Right lobe of liver (tissue), 6 donors: ENCODE data around the gene AMIGO3. TPM values are rescaled to one million over a fixed set of nuclear protein-coding genes. Genes with fewer than 3 reads are reported as not detected.
A peak's percentile ranks its signal among the peaks of the same experiment; 100 is the strongest.

Experiments used
- ATAC-seq, 4 donors: fragments of 200-7000 bp; cut with Tn5 transposase; one replicate each; pipeline ENCODE4 v1.9.1; 2020; ENCODE audit warnings: mild to moderate bottlenecking in 4 of 4, moderate library complexity in 4 of 4
- DNase-seq, 3 donors: peaks; one replicate each; pipeline ENCODE4 v3.0.0-alpha.2; 2020
- H3K27ac ChIP-seq, 3 donors: fragments of 200-600 bp; one replicate each; pipeline ENCODE4 v1.8.0; 2022
- H3K27me3 ChIP-seq, 2 donors: fragments of 200-600 bp; one replicate each; pipeline ENCODE4 v1.8.0; 2022
- H3K36me3 ChIP-seq, 4 donors: fragments of 200-600 bp; sonication (generic) in 1 of 4; one replicate each; pipeline versions ENCODE4 v1.5.1 to v1.8.0; 2017 to 2022; ENCODE audit warnings: control low read depth in 1 of 4
- H3K4me1 ChIP-seq, 4 donors: fragments of 200-600 bp; sonication (generic) in 1 of 4; one replicate each; pipeline versions ENCODE4 v1.5.1 to v1.8.0; 2017 to 2022; ENCODE audit warnings: control low read depth in 1 of 4
- H3K4me3 ChIP-seq, 3 donors: fragments of 200-600 bp; one replicate each; pipeline ENCODE4 v1.8.0; 2022
- H3K9me3 ChIP-seq, 4 donors: fragments of 200-600 bp; sonication (generic) in 1 of 4; one replicate each; pipeline versions ENCODE4 v1.5.1 to v1.8.0; 2017 to 2022; ENCODE audit warnings: control low read depth in 1 of 4
- CTCF ChIP-seq, 4 donors: fragments of 200-600 bp in 3 of 4; fragments of 450-650 bp in 1 of 4; IDR thresholded peaks; one replicate each; pipeline versions ENCODE4 v1.5.1 to v1.8.0; 2016 to 2022; ENCODE audit warnings: antibody characterized with exemption in 4 of 4, mild to moderate bottlenecking in 2 of 4
- POLR2A ChIP-seq: fragments of 450-650 bp; IDR thresholded peaks from one replicate; pipeline ENCODE4 v1.6.1; 2017; ENCODE audit warnings: antibody characterized with exemption, mild to moderate bottlenecking
- WGBS: methylation state at CpG from one replicate; pipeline ENCODE4 v1.1.6; 2018; ENCODE audit warnings: low coverage, low lambda C conversion rate; ENCODE audit not compliant: insufficient coverage; ENCODE audit errors: missing lambda C conversion rate; 5-methylcytosine and 5-hydroxymethylcytosine counted together
- intact Hi-C, 2 donors: fragments of 100-400 bp; cut with DNase I; formaldehyde crosslinking; loops; one replicate each; pipeline versions ENCODE4 v1.11.2 to v1.14.1; 2022
- total RNA-seq, 6 experiments: library from RNA; depleted of rRNA in 2 of 6; stranded (reverse); fragments of >200 nt in 2 of 6; fragmentation: NEBNext Ultra II Directional in 3 of 6; extraction: Animal tissue kit (Norgen Biotek cat#: 25700) in 3 of 6; gene quantifications; one replicate each; pipeline versions ENCODE4 v1.1.0 to v1.2.4, GENCODE V29; 2016 to 2023
- donor health status: DM: no; HTN: yes; CAD: no.
- donor health status: DM: no; HTN: no; CAD: no.
- donor health status: DM: no; HTN: no; CAD: no.
- donor health status: DM: no; HTN: yes; CAD: no.
- donor health status: DM: no; HTN: yes; CAD: no.

Gene AMIGO3
- total RNA-seq, 6 experiments from 2014 or later = 0.07 to 2.4 (median 0.64) TPM; not detected in 2

DNA sequence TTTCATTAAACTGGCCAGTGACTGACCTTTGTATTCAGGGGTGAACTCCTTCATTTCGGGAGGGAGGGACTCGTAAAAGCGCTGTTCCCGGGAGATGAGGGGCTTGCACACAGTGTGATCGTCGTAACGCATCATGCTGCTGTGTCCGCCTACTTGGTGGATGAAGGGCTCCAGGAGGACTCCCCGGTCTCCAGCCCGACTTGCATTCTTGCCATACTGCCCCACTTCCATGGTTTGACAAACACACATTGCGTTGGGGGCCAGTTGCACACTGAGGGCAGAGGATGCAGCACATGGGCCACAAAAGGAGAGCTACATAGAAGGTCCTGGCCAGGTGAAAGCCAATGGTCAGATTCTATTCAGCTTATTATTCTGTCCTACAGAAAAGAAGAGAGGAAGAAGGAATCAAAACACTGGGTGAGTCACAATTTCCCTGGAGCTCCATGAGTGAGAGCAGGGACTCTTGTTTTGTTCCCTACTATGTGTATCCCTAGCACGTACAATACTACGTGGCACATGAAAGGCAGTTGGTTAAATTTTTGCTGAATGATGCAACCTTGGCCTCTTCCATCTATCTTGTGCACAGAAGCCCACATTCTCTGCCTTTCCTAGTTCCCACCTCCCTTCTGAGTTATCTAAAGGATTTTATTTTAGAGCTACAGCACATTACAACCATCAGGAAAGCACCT lies 28.5 kb upstream of the AMIGO3 start:
- WGBS = 78% methylated on average over 12 of the region's 13 CpGs
- ATAC-seq (peak in 1 of 4 donors; percentile 23), DNase-seq (no peak)
- intact Hi-C loops = no loop called here
- peaks cover 0 to 9% (median 4%) of the 10 kb centered on the region in 4 donors for H3K4me1 ChIP-seq
- no peak overlapping the region for H3K4me3 ChIP-seq
- no peaks in the 10 kb centered on the region for H3K9me3 ChIP-seq
- no peak for TF ChIP-seq POLR2A
- no peak for TF ChIP-seq CTCF (IDR thresholded peaks at IDR 0.05)
- H3K27me3 ChIP-seq = no peaks in the 10 kb centered on the region
- H3K27ac ChIP-seq = no peak overlapping the region
- H3K36me3 ChIP-seq = peaks cover 0 to 8% (median 2%) of the 10 kb centered on the region in 4 donors

- no peak for DNase-seq
- H3K27ac ChIP-seq = no peak overlapping the region
- 79% methylated on average over 2 of the region's 2 CpGs for WGBS
- H3K9me3 ChIP-seq = no peaks in the 10 kb centered on the region
- TF ChIP-seq CTCF (IDR thresholded peaks at IDR 0.05) (no peak), POLR2A (no peak)
- H3K4me3 ChIP-seq = no peak overlapping the region
- H3K4me1 ChIP-seq = peaks cover 0 to 9% (median 4%) of the 10 kb centered on the region in 4 donors
- ATAC-seq = peak in 2 of 4 donors; percentile 36 to 41
- intact Hi-C loops = no loop called here
- peaks cover 0 to 8% (median 4%) of the 10 kb centered on the region in 4 donors for H3K36me3 ChIP-seq
- no peaks in the 10 kb centered on the region for H3K27me3 ChIP-seq
These were observed 26.5 kb upstream of the AMIGO3 start for GRCh38 chr3:49745986-49746385.

- Histone ChIP-seq H3K27ac (no peak overlapping the region), H3K36me3 (peaks cover 0 to 4% (median 1%) of the 10 kb centered on the region in 4 donors), H3K9me3 (no peaks in the 10 kb centered on the region), H3K27me3 (no peaks in the 10 kb centered on the region), H3K4me3 (no peak overlapping the region), H3K4me1 (peaks cover 0 to 8% (median 0%) of the 10 kb centered on the region in 4 donors)
- TF ChIP-seq CTCF (IDR thresholded peaks at IDR 0.05) = no peak
- TF ChIP-seq POLR2A = no peak
- ATAC-seq = no peak
- DNase-seq = no peak
- intact Hi-C loops = no loop called here
These were observed 20.9 kb upstream of the AMIGO3 start for GRCh38 chr3:49740427-49740826.

GRCh38 chr3:49738067-49738713 lies 18.7 kb upstream of the AMIGO3 start:
- H3K27ac ChIP-seq = peak overlapping the region in 2 of 3 donors; percentile 2 to 5
- peak in 1 of 3 donors; percentile 53 for DNase-seq
- peaks cover 0 to 8% (median 1%) of the 10 kb centered on the region in 4 donors for H3K36me3 ChIP-seq

More at GRCh38 chr3:49738067-49738713, 18.7 kb upstream of the AMIGO3 start:
- H3K4me1 ChIP-seq = peaks cover 0 to 8% (median 0%) of the 10 kb centered on the region in 4 donors
- TF ChIP-seq CTCF (IDR thresholded peaks at IDR 0.05) (no peak), POLR2A (no peak)
- no peaks in the 10 kb centered on the region for H3K9me3 ChIP-seq
- H3K27me3 ChIP-seq = no peaks in the 10 kb centered on the region
- no peak overlapping the region for H3K4me3 ChIP-seq
- ATAC-seq = peak; percentile 88 to 90 (median 90)
- 60% methylated on average over 9 of the region's 11 CpGs for WGBS
- intact Hi-C loops = no loop called here
